ENCODE results near the gene RHBDD1. TPM values are rescaled to one million over a fixed set of nuclear protein-coding genes. Genes with fewer than 3 reads are reported as not detected.

The RHBDD1 gene
- total and polyA plus RNA-seq, 2 donors, result 11.5 to 62.0 TPM

- H3K9me3 ChIP-seq (ENCODE audit: control insufficient read depth in 2 of 2, insufficient read depth in 1 of 2, low read length in 1 of 2), result no peaks in the 10 kb centered on the region
- H3K36me3 ChIP-seq (ENCODE audit: control insufficient read depth in 2 of 2, insufficient read depth in 2 of 2, low read length in 1 of 2), result peaks cover 4 to 20% of the 10 kb centered on the region in 2 donors
- no peak overlapping the region for H3K27ac ChIP-seq (ENCODE audit: low read depth in 1 of 2, low read length in 1 of 2)
- no peak overlapping the region for H3K4me3 ChIP-seq (ENCODE audit: low read length in 2 of 2)
- WGBS, result 98% methylated on average over 3 of the region's 3 CpGs
- no peak for DNase-seq (ENCODE audit: low read depth in 6 of 9, low spot score in 9 of 9)
- H3K4me1 ChIP-seq (ENCODE audit: control insufficient read depth in 2 of 2, insufficient read depth in 2 of 2, low read length in 2 of 2), result peaks cover 11 to 18% of the 10 kb centered on the region in 2 donors
- H3K27me3 ChIP-seq (ENCODE audit: control insufficient read depth in 2 of 2, insufficient read depth in 1 of 2, low read length in 1 of 2), result no peaks in the 10 kb centered on the region
Observed at GRCh38 chr2:226894752-226895151, 58.9 kb downstream of the RHBDD1 start.

- H3K4me1 ChIP-seq (ENCODE audit: control insufficient read depth in 2 of 2, insufficient read depth in 2 of 2, low read length in 2 of 2), result peaks cover 11 to 18% of the 10 kb centered on the region in 2 donors
- H3K27me3 ChIP-seq (ENCODE audit: control insufficient read depth in 2 of 2, insufficient read depth in 1 of 2, low read length in 1 of 2), result no peaks in the 10 kb centered on the region
- H3K9me3 ChIP-seq (ENCODE audit: control insufficient read depth in 2 of 2, insufficient read depth in 1 of 2, low read length in 1 of 2), result no peaks in the 10 kb centered on the region
- no peak overlapping the region for H3K27ac ChIP-seq (ENCODE audit: low read depth in 1 of 2, low read length in 1 of 2)
- DNase-seq (ENCODE audit: low read depth in 6 of 9, low spot score in 9 of 9), result no peak
- peaks cover 4 to 16% of the 10 kb centered on the region in 2 donors for H3K36me3 ChIP-seq (ENCODE audit: control insufficient read depth in 2 of 2, insufficient read depth in 2 of 2, low read length in 1 of 2)
- no peak overlapping the region for H3K4me3 ChIP-seq (ENCODE audit: low read length in 2 of 2)
- WGBS, result 97% methylated on average over 2 of the region's 2 CpGs
Observed at GRCh38 chr2:226895579-226895978, 59.7 kb downstream of the RHBDD1 start.

GRCh38 chr2:226898121-226898520 is 62.3 kb downstream of the RHBDD1 start:
- Histone ChIP-seq H3K36me3 (ENCODE audit: control insufficient read depth in 2 of 2, insufficient read depth in 2 of 2, low read length in 1 of 2) (peaks cover 4 to 16% of the 10 kb centered on the region in 2 donors), H3K4me3 (ENCODE audit: low read length in 2 of 2) (no peak overlapping the region), H3K9me3 (ENCODE audit: control insufficient read depth in 2 of 2, insufficient read depth in 1 of 2, low read length in 1 of 2) (no peaks in the 10 kb centered on the region), H3K27me3 (ENCODE audit: control insufficient read depth in 2 of 2, insufficient read depth in 1 of 2, low read length in 1 of 2) (no peaks in the 10 kb centered on the region), H3K27ac (ENCODE audit: low read depth in 1 of 2, low read length in 1 of 2) (no peak overlapping the region), H3K4me1 (ENCODE audit: control insufficient read depth in 2 of 2, insufficient read depth in 2 of 2, low read length in 2 of 2) (peaks cover 4 to 9% of the 10 kb centered on the region in 2 donors)
- no peak for DNase-seq (ENCODE audit: low read depth in 6 of 9, low spot score in 9 of 9)
- 98% methylated on average over 4 of the region's 4 CpGs for WGBS

DNA sequence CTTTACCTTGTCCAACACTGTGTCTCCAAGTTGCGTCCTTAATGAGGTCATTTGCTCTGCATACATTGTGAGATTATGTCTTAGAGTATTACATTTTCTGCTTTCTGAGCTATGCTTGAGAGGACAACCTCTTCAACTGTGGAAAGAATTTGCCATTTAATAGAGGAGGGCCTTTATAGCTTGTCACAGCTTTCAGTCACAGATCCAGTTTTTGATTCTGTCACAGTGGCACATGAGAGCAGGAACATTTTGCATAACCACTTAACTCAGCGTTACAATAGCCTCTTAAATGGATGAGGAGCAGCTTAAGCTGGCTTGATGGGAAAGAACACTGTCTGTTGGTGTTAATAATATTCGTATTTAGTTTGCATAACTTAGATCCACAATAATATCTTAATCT is 63.0 kb downstream of the RHBDD1 start:
- no peaks in the 10 kb centered on the region for H3K9me3 ChIP-seq (ENCODE audit: control insufficient read depth in 2 of 2, insufficient read depth in 1 of 2, low read length in 1 of 2)
- H3K4me1 ChIP-seq (ENCODE audit: control insufficient read depth in 2 of 2, insufficient read depth in 2 of 2, low read length in 2 of 2), result peaks cover 7 to 12% of the 10 kb centered on the region in 2 donors
- no peak overlapping the region for H3K4me3 ChIP-seq (ENCODE audit: low read length in 2 of 2)
- H3K36me3 ChIP-seq (ENCODE audit: control insufficient read depth in 2 of 2, insufficient read depth in 2 of 2, low read length in 1 of 2), result peaks cover 4 to 18% of the 10 kb centered on the region in 2 donors
- WGBS, result 98% methylated on average over 3 of the region's 3 CpGs
- H3K27ac ChIP-seq (ENCODE audit: low read depth in 1 of 2, low read length in 1 of 2), result no peak overlapping the region
- H3K27me3 ChIP-seq (ENCODE audit: control insufficient read depth in 2 of 2, insufficient read depth in 1 of 2, low read length in 1 of 2), result no peaks in the 10 kb centered on the region
- DNase-seq (ENCODE audit: low read depth in 6 of 9, low spot score in 9 of 9), result no peak

GRCh38 chr2:226902041-226902966 is 66.5 kb downstream of the RHBDD1 start:
- Histone ChIP-seq H3K27me3 (ENCODE audit: control insufficient read depth in 2 of 2, insufficient read depth in 1 of 2, low read length in 1 of 2) (no peaks in the 10 kb centered on the region), H3K9me3 (ENCODE audit: control insufficient read depth in 2 of 2, insufficient read depth in 1 of 2, low read length in 1 of 2) (no peaks in the 10 kb centered on the region), H3K4me3 (ENCODE audit: low read length in 2 of 2) (no peak overlapping the region), H3K27ac (ENCODE audit: low read depth in 1 of 2, low read length in 1 of 2) (no peak overlapping the region), H3K4me1 (ENCODE audit: control insufficient read depth in 2 of 2, insufficient read depth in 2 of 2, low read length in 2 of 2) (peaks cover 17 to 42% of the 10 kb centered on the region in 2 donors), H3K36me3 (ENCODE audit: control insufficient read depth in 2 of 2, insufficient read depth in 2 of 2, low read length in 1 of 2) (peaks cover 0 to 10% of the 10 kb centered on the region in 2 donors)
- no peak for DNase-seq (ENCODE audit: low read depth in 6 of 9, low spot score in 9 of 9)
- 96% methylated on average over 6 of the region's 6 CpGs for WGBS

- H3K27ac ChIP-seq (ENCODE audit: low read depth in 1 of 2, low read length in 1 of 2), result no peak overlapping the region
- WGBS, result 99% methylated on average over 4 of the region's 4 CpGs
- H3K4me1 ChIP-seq (ENCODE audit: control insufficient read depth in 2 of 2, insufficient read depth in 2 of 2, low read length in 2 of 2), result peaks cover 18 to 48% of the 10 kb centered on the region in 2 donors
- H3K27me3 ChIP-seq (ENCODE audit: control insufficient read depth in 2 of 2, insufficient read depth in 1 of 2, low read length in 1 of 2), result no peaks in the 10 kb centered on the region
- H3K4me3 ChIP-seq (ENCODE audit: low read length in 2 of 2), result no peak overlapping the region
- peaks cover 0 to 4% of the 10 kb centered on the region in 2 donors for H3K36me3 ChIP-seq (ENCODE audit: control insufficient read depth in 2 of 2, insufficient read depth in 2 of 2, low read length in 1 of 2)
- DNase-seq (ENCODE audit: low read depth in 6 of 9, low spot score in 9 of 9), result no peak
- H3K9me3 ChIP-seq (ENCODE audit: control insufficient read depth in 2 of 2, insufficient read depth in 1 of 2, low read length in 1 of 2), result no peaks in the 10 kb centered on the region
Observed at GRCh38 chr2:226903179-226903578, 67.3 kb downstream of the RHBDD1 start.

DNA sequence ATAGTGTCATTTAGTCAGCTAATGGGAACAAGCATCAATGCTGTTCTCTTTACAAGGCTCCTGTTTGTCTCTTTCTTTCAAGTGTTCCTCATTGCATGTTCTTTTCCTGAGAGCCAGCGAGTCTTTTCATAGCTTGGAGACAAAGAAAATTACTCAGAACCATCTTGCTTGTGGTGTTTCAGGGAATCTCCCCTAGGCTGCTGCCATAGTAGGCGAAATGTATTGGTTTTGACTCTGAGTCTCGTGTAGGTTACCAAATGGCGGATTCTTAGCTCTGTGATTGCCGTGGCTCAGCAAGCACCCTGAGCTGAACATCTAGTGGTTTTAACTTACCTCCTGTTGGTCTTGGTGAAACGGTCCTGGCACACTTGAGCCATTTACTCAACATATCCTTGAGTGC is 68.7 kb downstream of the RHBDD1 start:
- Histone ChIP-seq H3K4me3 (ENCODE audit: low read length in 2 of 2) (no peak overlapping the region), H3K9me3 (ENCODE audit: control insufficient read depth in 2 of 2, insufficient read depth in 1 of 2, low read length in 1 of 2) (no peaks in the 10 kb centered on the region), H3K4me1 (ENCODE audit: control insufficient read depth in 2 of 2, insufficient read depth in 2 of 2, low read length in 2 of 2) (peaks cover 31 to 62% of the 10 kb centered on the region in 2 donors), H3K27me3 (ENCODE audit: control insufficient read depth in 2 of 2, insufficient read depth in 1 of 2, low read length in 1 of 2) (no peaks in the 10 kb centered on the region), H3K36me3 (ENCODE audit: control insufficient read depth in 2 of 2, insufficient read depth in 2 of 2, low read length in 1 of 2) (peaks cover 0 to 4% of the 10 kb centered on the region in 2 donors), H3K27ac (ENCODE audit: low read depth in 1 of 2, low read length in 1 of 2) (peak overlapping the region; percentile 95 to 97)
- peak in 1 of 9 donors; percentile 13 for DNase-seq (ENCODE audit: low read depth in 6 of 9, low spot score in 9 of 9)
- WGBS, result 89% methylated on average over 6 of the region's 6 CpGs

GRCh38 chr2:226905718-226906117 is 69.9 kb downstream of the RHBDD1 start:
- Histone ChIP-seq H3K4me1 (ENCODE audit: control insufficient read depth in 2 of 2, insufficient read depth in 2 of 2, low read length in 2 of 2) (peaks cover 33 to 65% of the 10 kb centered on the region in 2 donors), H3K9me3 (ENCODE audit: control insufficient read depth in 2 of 2, insufficient read depth in 1 of 2, low read length in 1 of 2) (no peaks in the 10 kb centered on the region), H3K36me3 (ENCODE audit: control insufficient read depth in 2 of 2, insufficient read depth in 2 of 2, low read length in 1 of 2) (peaks cover 0 to 10% of the 10 kb centered on the region in 2 donors), H3K27ac (ENCODE audit: low read depth in 1 of 2, low read length in 1 of 2) (peak overlapping the region; percentile 95 to 97), H3K4me3 (ENCODE audit: low read length in 2 of 2) (peak overlapping the region; percentile 37), H3K27me3 (ENCODE audit: control insufficient read depth in 2 of 2, insufficient read depth in 1 of 2, low read length in 1 of 2) (no peaks in the 10 kb centered on the region)
- WGBS, result 15% methylated on average over 6 of the region's 6 CpGs
- peak in 7 of 9 donors; percentile 43 to 81 (median 59) for DNase-seq (ENCODE audit: low read depth in 6 of 9, low spot score in 9 of 9)

DNA sequence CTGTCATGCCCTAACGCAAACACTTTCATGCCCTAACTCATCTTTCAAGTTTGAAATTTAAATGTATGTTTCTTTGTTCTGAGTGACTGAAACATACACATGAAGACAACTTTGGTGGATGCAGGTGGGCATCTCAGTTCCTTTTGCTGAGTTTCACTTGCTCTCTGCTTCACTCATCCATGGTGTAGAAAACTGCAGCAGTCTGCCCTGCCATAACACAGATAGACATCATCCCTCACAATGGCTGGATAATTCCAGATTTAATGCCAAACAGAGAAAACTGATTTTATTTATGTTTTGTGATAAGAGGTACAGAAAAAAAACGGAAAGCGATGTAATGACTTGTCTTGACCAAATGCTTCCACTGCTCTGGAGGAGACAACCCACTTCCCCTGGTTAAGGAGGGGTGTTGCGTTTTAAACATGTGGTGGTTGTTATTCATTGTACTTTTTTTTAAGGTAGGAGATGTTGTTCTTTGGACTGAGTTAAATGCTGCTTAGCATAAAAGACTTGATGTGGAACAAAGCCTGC is 70.4 kb downstream of the RHBDD1 start:
- Histone ChIP-seq H3K4me1 (ENCODE audit: control insufficient read depth in 2 of 2, insufficient read depth in 2 of 2, low read length in 2 of 2) (peaks cover 33 to 65% of the 10 kb centered on the region in 2 donors), H3K27ac (ENCODE audit: low read depth in 1 of 2, low read length in 1 of 2) (peak overlapping the region; percentile 95 to 97), H3K27me3 (ENCODE audit: control insufficient read depth in 2 of 2, insufficient read depth in 1 of 2, low read length in 1 of 2) (no peaks in the 10 kb centered on the region), H3K4me3 (ENCODE audit: low read length in 2 of 2) (peak overlapping the region; percentile 37), H3K9me3 (ENCODE audit: control insufficient read depth in 2 of 2, insufficient read depth in 1 of 2, low read length in 1 of 2) (no peaks in the 10 kb centered on the region), H3K36me3 (ENCODE audit: control insufficient read depth in 2 of 2, insufficient read depth in 2 of 2, low read length in 1 of 2) (peaks cover 0 to 14% of the 10 kb centered on the region in 2 donors)
- peak in 7 of 9 donors; percentile 50 to 89 (median 70) for DNase-seq (ENCODE audit: low read depth in 6 of 9, low spot score in 9 of 9)
- WGBS, result 14% methylated on average over 4 of the region's 4 CpGs

Measured in thymus (tissue), 11 donors.